Measurements from ENCODE around the gene FRRS1. TPM values are rescaled to one million over a fixed set of nuclear protein-coding genes. Genes with fewer than 3 reads are reported as not detected.

Gene FRRS1
- total and polyA plus RNA-seq, 10 of the 15 experiments (the other 5 are each of a cell fraction or from before 2014, with no cell fraction given): 0.13 to 18.9 (median 8.0) TPM

- TF ChIP-seq SMAD1 (IDR thresholded peaks at IDR 0.05; ENCODE audit: low read depth, partially characterized antibody): no peak
- peak; percentile 41; the same call in 1 of the 2 replicates for TF ChIP-seq ATF7 (IDR thresholded peaks at IDR 0.05; ENCODE audit: low read depth)
- no peak for TF ChIP-seq YY1 (IDR thresholded peaks at IDR 0.05; ENCODE audit: low read depth, low read length)
- TF ChIP-seq DPF2 (IDR thresholded peaks at IDR 0.05): peak; percentile 74
- peak; percentile 67 for TF ChIP-seq NBN (IDR thresholded peaks at IDR 0.05)
- no peak for TF ChIP-seq NRF1 (conservative IDR thresholded peaks at IDR 0.05; ENCODE audit: low read depth, low read length)
- no peak for TF ChIP-seq SMAD5 (IDR thresholded peaks at IDR 0.05; ENCODE audit: low read depth)
- TF ChIP-seq SMARCA5 (IDR thresholded peaks at IDR 0.05): 0 out of 2 replicates have a peak, but pooled peaks have one; percentile 62
- peak; percentile 84 for TF ChIP-seq IKZF1 (conservative IDR thresholded peaks at IDR 0.05)
- TF ChIP-seq NR2F1 (conservative IDR thresholded peaks at IDR 0.05): peak; percentile 86
- no peak for TF ChIP-seq KAT2A (conservative IDR thresholded peaks at IDR 0.05; ENCODE audit: control insufficient read depth, low read depth, low read length)
- peak; percentile 48; the same call in 1 of the 2 replicates for TF ChIP-seq FOXM1 (IDR thresholded peaks at IDR 0.05; ENCODE audit: low read depth, low read length)
- TF ChIP-seq ZNF207 (IDR thresholded peaks at IDR 0.05; ENCODE audit: borderline replicate concordance): 0 out of 2 replicates have a peak, but pooled peaks have one; percentile 29
- TF ChIP-seq, protein P1, sequence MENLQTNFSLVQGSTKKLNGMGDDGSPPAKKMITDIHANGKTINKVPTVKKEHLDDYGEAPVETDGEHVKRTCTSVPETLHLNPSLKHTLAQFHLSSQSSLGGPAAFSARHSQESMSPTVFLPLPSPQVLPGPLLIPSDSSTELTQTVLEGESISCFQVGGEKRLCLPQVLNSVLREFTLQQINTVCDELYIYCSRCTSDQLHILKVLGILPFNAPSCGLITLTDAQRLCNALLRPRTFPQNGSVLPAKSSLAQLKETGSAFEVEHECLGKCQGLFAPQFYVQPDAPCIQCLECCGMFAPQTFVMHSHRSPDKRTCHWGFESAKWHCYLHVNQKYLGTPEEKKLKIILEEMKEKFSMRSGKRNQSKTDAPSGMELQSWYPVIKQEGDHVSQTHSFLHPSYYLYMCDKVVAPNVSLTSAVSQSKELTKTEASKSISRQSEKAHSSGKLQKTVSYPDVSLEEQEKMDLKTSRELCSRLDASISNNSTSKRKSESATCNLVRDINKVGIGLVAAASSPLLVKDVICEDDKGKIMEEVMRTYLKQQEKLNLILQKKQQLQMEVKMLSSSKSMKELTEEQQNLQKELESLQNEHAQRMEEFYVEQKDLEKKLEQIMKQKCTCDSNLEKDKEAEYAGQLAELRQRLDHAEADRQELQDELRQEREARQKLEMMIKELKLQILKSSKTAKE (IDR thresholded peaks at IDR 0.05; ENCODE audit: low read depth, poor library complexity, severe bottlenecking): peak; percentile 57
- peak in 1 of 2 experiments; percentile 54; a peak in 1 of 4 replicates for TF ChIP-seq BHLHE40 (IDR thresholded peaks at IDR 0.05; ENCODE audit: borderline replicate concordance in 1 of 2, low read depth in 2 of 2, low read length in 1 of 2)
- TF ChIP-seq MTA2 (IDR thresholded peaks at IDR 0.05; ENCODE audit: low read depth): peak; percentile 76
- peak; percentile 29; the same call in 1 of the 2 replicates for TF ChIP-seq BACH1 (IDR thresholded peaks at IDR 0.05; ENCODE audit: borderline replicate concordance)
- TF ChIP-seq CBFB (IDR thresholded peaks at IDR 0.05; ENCODE audit: low read depth): peak; percentile 64; the same call in 1 of the 2 replicates
- 0 out of 2 replicates have a peak, but pooled peaks have one; percentile 22 for TF ChIP-seq NFIC (IDR thresholded peaks at IDR 0.05; ENCODE audit: low read depth, low read length)
- no peak for TF ChIP-seq CHD2 (IDR thresholded peaks at IDR 0.05; ENCODE audit: borderline replicate concordance, low read depth, low read length)
- TF ChIP-seq IKZF2 (IDR thresholded peaks at IDR 0.05): peak; percentile 83 to 88; a peak in 3 of 4 replicates
- TF ChIP-seq STAT1 (conservative IDR thresholded peaks at IDR 0.05): no peak
- no peak for TF ChIP-seq HDAC6 (IDR thresholded peaks at IDR 0.05; ENCODE audit: unreplicated experiment)
- no peak for TF ChIP-seq CHD1 (IDR thresholded peaks at IDR 0.05; ENCODE audit: low read depth, low read length)
- TF ChIP-seq, protein P2, sequence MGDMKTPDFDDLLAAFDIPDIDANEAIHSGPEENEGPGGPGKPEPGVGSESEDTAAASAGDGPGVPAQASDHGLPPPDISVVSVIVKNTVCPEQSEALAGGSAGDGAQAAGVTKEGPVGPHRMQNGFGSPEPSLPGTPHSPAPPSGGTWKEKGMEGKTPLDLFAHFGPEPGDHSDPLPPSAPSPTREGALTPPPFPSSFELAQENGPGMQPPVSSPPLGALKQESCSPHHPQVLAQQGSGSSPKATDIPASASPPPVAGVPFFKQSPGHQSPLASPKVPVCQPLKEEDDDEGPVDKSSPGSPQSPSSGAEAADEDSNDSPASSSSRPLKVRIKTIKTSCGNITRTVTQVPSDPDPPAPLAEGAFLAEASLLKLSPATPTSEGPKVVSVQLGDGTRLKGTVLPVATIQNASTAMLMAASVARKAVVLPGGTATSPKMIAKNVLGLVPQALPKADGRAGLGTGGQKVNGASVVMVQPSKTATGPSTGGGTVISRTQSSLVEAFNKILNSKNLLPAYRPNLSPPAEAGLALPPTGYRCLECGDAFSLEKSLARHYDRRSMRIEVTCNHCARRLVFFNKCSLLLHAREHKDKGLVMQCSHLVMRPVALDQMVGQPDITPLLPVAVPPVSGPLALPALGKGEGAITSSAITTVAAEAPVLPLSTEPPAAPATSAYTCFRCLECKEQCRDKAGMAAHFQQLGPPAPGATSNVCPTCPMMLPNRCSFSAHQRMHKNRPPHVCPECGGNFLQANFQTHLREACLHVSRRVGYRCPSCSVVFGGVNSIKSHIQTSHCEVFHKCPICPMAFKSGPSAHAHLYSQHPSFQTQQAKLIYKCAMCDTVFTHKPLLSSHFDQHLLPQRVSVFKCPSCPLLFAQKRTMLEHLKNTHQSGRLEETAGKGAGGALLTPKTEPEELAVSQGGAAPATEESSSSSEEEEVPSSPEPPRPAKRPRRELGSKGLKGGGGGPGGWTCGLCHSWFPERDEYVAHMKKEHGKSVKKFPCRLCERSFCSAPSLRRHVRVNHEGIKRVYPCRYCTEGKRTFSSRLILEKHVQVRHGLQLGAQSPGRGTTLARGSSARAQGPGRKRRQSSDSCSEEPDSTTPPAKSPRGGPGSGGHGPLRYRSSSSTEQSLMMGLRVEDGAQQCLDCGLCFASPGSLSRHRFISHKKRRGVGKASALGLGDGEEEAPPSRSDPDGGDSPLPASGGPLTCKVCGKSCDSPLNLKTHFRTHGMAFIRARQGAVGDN (IDR thresholded peaks at IDR 0.05): peak; percentile 40; the same call in 1 of the 2 replicates
- no peak for TF ChIP-seq PAX8 (IDR thresholded peaks at IDR 0.05)
- 0 out of 2 replicates have a peak, but pooled peaks have one; percentile 38 for TF ChIP-seq GATAD2B (conservative IDR thresholded peaks at IDR 0.05; ENCODE audit: low read depth)
Observed at GRCh38 chr1:99749504-99750347, 16.7 kb downstream of the FRRS1 start (continued).
